T-helper 2 cell treated with Interferon-gamma antibody and Interleukin-4, amounts not matched to agents 100 ng/mL and 5 ng/mL, for 36 hours (primary cell): Measurements from ENCODE around the gene NAA11. TPM values are rescaled to one million over a fixed set of nuclear protein-coding genes. Genes with fewer than 3 reads are reported as not detected.
"Not testable (repeated sequence)": the region's sequence is repeated elsewhere in the genome, so short reads cannot be mapped to it uniquely, and the experiment has no call there.

Experiments
- intact Hi-C: fragments of 100-400 bp; cut with micrococcal nuclease; formaldehyde crosslinking; loops from one replicate; pipeline ENCODE4 v1.15.1; 2023
- total RNA-seq: library from RNA; stranded (reverse); gene quantifications from 2 replicates; pipeline ENCODE4 v1.2.3, GENCODE V29; 2022

NAA11 gene
- total RNA-seq, 1 donor from 2014 or later, result not detected

DNA sequence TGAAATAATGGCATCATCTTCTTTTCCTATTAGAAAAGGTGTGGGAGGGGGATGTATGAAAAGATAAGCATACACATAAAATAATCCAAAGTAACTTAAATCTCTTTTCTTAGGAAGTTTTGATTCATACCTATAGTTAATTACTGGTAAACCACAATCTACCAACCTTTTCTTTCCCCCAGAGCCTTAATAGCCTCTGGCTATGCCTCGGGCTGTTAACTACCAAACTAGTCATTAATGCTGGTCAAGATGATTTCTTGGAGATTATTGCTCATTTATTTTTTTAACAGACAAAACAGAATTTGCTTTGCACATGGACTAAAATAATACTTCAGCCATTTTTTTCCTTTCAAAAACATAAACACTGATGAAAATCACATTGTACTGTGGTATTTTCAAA lies 16.9 kb downstream of the NAA11 start:
- intact Hi-C loops, result no loop called here

DNA sequence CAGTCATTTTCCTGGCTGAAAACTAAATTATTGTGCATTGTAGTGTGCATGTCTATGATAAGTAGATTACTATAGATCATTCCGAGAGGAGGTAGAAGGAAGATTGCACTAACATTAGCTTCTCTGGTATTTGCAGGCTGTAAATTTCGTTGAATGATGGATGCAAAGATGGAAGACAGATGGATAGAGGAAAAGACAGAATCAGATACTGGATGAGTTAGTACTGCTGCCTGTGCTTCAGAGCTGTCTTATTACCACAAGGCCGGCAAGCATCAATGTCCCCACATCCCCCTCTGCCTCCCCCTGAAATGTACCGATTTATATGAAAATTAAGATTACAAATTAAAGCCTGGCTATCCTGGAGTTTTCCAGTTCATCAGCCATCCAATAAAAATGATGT lies 17.7 kb downstream of the NAA11 start:
- intact Hi-C loops, result no loop called here

DNA sequence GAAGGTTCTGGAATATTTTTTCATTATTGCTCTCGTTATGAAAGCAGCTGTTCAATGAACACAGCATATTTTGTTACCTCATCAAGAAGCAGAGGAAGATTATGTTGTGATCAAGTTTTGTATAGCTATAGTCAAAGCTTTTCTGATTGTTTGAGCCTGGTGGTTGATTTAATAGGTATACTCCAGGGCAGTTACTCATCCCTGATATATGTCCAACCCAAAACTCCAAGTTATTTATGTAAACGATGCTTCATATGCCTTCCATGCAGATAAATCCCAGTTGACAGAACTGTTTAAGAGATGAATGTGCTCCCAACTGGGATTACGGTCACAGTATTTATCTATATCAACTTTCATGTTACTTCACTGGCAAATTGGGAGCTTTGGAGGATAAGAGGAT lies 19.1 kb downstream of the NAA11 start:
- intact Hi-C loops, result no loop called here

DNA sequence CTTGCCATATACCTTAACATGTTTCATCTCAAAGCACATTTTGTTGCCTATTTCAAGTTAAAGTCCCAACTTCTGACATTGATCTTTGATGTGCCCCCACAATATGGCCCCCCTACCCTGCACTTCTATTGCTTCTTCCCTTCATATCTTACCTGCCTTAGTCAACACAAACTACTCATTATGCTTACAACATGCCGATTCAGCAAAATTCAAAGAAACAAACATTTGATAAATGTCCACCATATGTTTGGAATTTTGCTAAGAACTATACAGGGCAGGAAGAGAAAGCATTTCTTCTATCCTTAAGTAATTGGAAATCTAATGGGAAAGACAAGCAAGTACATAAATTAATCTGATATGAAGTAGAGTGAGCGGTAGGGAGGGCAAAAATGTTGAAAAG lies 25.6 kb downstream of the NAA11 start:
- intact Hi-C loops, result no loop called here

DNA sequence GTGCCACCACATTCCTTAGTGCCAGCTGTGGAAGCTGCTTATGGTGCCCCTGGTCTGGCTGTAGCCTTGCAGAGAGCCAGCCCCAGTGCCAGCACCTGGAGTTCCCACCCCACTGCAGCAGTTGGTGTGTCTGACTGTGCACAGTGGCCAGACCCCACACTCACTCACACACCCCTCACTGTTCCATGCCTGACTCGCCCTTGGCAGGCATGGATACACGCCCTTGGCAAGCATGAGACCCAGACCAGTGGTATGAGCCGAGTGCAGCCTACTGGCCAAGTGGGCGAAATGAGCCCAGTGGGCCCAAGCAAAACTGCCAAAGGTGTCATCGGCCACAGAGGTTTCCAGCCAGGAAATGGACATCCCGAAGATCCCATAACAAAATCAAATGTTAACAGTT lies 27.4 kb downstream of the NAA11 start:
- intact Hi-C loops, result no loop called here

DNA sequence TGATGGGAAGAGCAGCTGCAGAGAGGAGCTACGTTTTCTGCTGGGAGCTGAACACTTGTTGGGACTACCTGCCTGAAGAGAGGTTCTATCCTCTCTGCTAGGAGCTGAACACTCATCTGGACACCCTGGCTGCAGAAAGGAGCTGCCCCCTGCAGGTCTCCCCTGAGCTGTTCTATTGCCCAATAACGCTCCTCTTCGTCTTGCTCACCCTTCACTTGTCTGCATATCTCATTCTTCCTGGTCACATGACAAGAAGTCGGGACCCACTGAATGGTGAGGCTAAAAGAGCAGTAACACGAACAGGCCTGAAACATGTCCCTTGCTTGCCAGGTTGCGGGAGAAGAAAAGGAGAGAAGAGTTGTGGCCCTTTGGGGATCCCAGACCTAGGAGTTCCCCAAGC lies 27.8 kb downstream of the NAA11 start:
- intact Hi-C loops, result no loop called here

DNA sequence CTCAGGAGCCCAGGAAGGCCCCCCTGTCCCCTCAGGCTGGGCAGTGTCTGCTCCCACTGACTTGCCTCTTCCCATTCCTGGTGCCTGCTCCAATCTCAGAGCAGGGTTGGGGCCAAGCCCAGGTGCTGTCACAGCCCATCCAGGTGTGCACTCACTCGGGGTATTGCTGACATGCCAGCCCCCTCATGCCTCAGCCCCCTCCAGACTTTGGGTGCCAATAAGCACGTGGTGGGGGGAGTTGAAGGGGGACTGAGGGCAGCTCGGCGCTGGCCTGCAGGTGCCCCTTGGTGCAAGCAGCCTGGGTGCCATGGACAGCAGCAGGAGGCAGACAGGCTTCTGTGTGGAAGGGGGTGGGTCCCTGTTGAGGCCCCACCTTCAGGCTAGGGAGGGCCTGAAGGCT lies 28.4 kb downstream of the NAA11 start:
- intact Hi-C loops, result no loop called here

DNA sequence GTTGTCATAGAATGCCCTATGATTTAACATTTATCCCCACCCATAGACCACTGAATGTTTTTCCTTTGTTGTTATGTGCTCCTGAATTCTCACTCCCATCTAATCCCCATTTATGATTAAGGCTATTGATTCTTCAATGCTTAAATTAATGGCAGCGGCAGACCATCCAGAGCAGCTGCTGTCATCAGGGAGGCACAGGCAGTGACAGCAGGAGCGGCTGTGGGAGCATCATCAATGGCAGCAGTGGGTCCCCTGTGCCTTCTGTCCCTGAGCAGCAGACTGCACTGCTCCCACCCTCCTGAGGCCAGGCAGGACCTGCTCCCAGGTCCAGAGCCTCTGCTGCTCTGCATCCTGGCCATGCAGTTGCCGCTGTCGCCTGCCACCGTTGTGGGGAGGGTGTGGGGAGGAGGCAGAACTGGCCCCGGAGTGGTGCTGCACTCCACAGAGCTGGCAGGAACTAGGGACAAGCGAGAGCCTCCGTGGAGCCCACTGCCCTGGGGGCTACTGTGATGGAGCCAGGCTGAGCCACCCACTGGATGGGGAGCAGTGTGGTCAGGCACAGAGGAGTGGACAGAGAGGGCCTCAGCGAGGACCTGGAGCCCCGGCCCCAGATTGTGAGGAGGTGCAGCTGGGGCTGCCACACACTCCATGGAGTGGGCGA lies 29.0 kb downstream of the NAA11 start:
- intact Hi-C loops, result no loop called here

DNA sequence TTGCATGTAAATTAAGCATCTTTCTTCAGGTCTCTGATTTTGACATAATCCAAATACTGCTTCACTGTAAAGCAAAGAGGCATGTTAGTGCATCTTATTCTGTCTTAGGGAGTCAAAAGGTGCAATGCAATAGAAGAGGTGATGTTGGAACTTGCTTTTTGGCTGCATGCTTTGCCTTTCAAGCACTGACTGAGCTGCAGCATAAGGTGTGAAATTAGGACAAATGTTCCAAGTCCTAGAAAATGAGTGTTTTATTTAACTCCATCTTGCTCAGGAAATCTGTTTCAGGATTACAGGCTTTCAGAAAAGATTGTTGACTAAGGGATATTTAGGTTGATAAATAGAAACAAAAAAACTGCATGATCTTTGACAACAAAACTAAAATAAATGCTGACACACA lies 30.8 kb downstream of the NAA11 start:
- intact Hi-C loops, result no loop called here

DNA sequence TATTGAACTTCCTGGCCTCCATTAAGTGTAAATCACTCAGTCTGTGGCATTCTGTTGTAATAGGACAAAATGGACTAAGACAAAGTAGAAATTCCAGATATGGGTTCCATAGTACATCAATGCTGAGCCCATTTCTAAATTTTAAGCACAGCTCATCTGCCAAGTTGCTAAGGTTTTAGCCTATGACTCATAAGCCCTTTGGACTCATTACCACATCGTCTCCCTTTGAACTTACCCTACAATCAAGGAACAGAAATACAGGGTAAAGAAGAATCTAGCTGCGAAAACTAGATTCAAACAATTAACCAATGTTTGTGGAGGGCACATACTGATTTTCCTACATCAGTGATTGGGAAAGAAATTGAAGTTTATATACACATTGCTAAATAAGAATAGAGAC lies 31.8 kb downstream of the NAA11 start:
- intact Hi-C loops, result no loop called here

DNA sequence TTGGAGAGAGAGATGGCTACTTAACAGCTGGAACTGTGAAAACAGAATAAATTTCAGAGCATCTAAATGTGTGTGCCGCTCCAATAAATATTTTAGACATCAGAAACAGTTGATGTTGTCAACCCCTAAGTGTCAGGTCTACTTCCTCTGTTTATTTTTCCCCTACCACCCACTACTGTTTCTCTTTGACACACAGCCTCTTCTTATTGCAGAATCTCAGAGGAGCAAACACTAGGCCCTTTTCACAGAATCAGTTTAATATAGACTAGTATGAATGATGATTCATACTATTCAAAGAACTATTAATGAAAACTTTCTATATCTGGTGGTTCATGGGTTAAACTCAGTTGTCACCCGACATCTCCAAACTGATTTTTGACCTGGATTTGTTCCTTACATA lies 33.9 kb downstream of the NAA11 start:
- intact Hi-C loops, result no loop called here

DNA sequence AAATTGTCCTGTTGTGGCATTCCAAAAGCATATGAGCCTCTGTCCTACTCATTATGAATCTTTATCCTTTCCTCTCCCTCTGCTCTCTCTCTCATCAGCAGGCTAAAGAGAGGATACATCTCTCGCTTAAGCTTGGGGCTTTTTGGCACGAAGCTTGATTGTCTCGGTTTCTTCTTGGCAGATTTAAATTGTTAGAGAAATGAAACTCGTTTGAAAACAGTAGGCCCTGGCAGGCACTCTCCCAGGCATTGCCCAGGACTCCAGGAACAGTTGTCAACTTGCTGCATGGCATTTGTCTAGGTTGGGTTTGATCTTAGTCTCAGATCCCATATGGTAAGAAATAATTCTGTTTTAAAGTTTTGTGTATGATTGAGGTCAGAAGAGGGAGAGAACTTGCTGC lies 35.5 kb downstream of the NAA11 start:
- intact Hi-C loops, result no loop called here

DNA sequence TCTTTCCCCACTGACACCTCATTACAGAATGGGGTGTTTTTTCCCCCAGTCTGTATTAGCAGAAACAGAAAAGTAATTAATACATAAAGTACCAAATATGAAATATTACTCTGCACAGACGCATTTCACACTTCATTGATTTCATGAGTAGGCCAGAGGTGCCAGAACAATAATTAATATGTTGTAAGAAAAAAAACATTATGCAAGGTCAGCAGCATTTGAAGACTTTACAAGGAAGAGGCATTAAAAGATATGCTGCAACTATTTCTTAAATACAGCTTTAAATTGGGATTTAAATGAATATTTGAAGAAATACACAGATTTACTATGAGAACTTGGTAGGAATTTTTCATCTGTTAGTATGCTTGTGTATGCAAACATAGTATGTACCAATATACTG lies 37.7 kb downstream of the NAA11 start:
- intact Hi-C loops, result no loop called here

DNA sequence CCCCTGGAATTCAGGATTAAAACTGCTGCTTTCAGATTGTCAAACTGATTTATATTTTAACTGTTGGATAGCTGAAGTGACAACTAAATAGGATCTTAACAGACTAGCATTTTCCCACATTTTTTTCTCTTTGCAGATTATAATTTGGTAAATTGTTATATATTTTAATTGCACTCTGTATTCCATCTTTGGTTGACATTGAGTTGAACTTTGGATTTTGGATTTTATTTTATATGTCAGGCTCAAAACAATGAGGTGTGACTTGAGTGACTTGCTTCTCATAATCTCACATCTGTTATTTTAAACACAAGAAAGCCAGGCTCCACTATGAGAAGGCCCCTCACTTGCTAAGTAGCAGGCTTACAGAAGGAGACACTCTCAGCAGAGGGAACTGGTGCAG lies 38.1 kb downstream of the NAA11 start:
- intact Hi-C loops, result no loop called here

DNA sequence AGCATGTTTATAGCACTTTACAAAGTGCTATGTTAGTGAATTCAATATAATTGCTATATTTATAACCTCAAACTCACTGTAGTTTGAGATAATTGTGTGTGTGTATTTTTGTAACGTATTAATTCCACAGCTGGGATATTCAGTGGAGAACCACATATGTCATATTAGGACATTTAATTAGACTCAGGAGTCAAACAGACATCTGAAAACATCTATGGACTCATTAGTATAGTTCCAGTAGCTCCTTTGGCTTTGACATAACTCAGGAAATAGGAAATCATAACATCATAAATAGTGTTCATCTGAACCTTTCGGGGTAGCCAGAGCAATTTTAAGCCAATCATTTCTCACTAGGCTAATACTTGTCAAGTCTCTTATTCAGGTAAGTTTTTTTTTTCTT lies 38.8 kb downstream of the NAA11 start:
- intact Hi-C loops, result no loop called here

DNA sequence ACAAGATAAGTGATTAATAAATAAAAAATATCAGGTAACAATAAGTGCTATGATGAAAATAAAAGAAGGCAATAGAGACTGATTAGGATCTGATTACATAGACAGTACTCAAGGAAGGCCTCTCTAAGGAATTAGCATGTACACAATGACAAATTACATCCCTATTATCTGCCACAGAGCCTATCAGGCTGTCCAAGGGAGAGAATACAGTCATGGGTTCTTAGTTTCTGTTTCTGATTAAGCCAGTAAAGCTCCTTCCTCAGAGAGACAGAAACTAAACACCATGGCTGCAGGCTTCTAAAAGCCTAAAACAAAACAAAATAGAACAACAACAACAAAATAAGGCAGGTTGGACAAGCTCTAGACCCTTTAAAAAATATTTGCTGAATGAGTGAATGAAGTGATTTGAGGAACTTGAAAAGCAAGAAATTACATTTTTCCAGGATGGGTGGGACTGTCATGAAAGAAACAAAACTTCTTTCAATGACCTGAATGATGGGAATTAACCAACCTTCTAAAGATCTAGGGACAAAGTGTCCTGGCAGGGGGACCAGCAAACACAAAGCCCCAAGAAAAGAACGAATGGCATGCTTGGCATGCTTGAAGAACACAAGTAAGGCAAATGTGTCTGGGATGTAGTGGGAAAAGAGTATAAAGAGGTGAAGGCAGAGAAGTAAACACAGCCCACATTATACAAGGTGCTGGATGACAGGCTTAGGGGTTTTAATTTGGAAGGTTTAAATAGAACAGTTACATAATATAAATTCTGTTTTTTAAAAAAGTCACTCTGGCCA lies 44.1 kb downstream of the NAA11 start:
- intact Hi-C loops, result no loop called here

DNA sequence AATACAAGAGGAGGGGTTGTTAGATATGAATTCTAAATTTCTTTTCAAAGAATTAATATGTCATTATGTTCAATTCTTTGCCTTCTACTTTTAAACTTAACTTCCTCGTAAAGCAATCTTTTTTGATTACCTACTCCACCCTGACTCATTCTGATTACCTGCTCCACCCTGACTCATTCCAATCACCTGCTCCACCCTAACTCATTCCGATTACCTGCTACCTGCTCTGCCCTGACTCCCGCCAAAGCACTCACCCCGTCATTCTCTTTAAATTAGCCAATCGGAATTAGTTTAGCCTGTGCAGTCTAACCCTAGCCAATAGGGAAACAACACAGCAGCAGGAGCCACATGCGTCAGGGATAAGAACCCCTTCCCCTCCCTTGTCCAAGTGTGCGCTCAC lies 48.4 kb downstream of the NAA11 start:
- intact Hi-C loops, result not testable (repeated sequence)

DNA sequence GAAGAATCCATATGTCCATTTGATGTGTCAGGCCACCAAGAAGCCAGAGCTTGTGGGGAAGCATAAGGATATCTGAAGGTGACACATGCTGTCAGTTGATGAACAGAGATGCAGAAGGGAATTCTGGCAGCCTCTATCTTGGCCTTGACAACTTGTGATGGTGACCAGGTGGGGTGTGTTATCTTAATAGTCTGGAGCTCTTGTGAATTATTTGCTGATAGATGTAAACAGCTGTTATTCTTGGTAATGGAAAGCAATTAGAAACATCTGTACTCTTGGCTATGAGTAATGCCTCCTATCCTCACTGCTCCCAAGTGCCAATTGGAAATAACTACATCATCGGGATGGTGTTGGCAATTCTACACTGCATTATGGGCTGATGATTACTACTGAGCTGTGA lies 51.9 kb downstream of the NAA11 start:
- intact Hi-C loops, result no loop called here

DNA sequence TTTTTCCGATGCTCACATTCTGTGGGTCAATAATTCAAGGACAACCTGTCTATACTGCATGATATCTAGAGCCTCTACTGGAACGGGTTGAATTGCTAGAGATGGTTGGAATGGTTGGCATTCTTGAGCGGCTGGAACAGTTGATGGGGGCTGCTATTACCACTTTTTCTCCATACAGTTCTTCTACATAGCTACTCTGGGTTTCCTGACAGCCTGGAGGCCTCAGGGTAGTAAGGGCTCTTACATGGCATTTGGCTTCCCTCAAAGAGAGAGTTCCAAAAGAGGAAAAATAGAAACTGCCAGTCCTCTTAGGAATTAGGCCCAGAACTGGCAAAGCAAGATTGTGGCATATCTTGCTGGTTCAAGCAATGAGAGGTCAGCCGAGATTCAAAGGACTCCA lies 53.1 kb downstream of the NAA11 start:
- intact Hi-C loops, result no loop called here

DNA sequence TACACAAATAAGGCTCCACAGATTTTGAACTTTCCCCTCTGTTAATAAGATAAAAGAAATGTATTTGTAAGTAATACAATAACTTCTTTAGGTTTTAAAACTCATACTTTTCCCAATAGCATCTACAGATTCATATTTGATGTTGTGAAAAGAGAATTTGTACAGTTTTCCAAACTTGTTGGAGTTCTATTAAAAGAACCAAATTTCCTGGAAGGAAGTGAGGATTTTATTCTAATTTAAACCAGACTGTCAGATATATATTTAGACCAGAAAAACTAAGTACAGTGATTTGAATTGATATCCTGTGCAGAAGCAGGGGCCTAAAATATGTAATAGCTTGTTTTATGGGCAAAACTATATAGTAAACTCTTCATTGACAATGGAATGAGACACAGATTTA lies 53.7 kb downstream of the NAA11 start:
- intact Hi-C loops, result no loop called here

DNA sequence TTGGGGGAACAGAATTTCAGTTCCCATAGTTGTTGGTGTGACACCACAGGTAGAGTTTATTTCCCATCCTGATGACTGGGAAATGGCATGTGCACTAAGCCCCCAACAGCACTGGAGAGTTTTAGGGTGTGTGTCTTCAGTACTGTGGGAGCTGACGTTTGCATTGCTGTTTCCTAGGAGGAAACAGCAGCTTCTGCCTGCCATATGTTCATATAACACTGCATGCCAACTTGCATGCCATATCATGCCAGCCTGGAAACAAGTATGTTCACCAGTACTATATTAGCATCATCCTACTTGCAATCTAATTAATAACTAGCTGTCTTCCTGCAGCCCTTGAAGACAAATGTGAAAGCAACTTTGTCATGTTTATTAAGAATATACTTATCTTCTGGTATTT lies 58.2 kb downstream of the NAA11 start:
- intact Hi-C loops, result no loop called here
